Measurements from ENCODE around the gene HK3.
"Not testable (repeated sequence)": the region's sequence is repeated elsewhere in the genome, so short reads cannot be mapped to it uniquely, and the experiment has no call there.

- not testable (repeated sequence) for TF ChIP-seq USF2 (CRISPR knock-in tag; IDR thresholded peaks at IDR 0.05); CTCF (IDR thresholded peaks at IDR 0.05); FOXP4 (CRISPR knock-in tag; IDR thresholded peaks at IDR 0.05); FOXP1 (CRISPR knock-in tag; IDR thresholded peaks at IDR 0.05; ENCODE audit: borderline replicate concordance); MYBL2 (CRISPR knock-in tag; IDR thresholded peaks at IDR 0.05)
These were observed 28.5 kb downstream of the HK3 start for GRCh38 chr5:176870644-176871043.

All from WTC11 (cell line).